ENCODE results near the gene PITPNC1. TPM values are rescaled to one million over a fixed set of nuclear protein-coding genes. Genes with fewer than 3 reads are reported as not detected.
"Not testable (repeated sequence)": the region's sequence is repeated elsewhere in the genome, so short reads cannot be mapped to it uniquely, and the experiment has no call there.

The PITPNC1 gene
- total RNA-seq, 1 experiment from 2014 or later: 35.5 TPM

GRCh38 chr17:67648032-67648905, 271.2 kb downstream of the PITPNC1 start:
- H3K27me3 ChIP-seq (replicated peaks; ENCODE audit: insufficient read depth, low read depth, low read length, poor library complexity): no peaks in the 10 kb centered on the region
- intact Hi-C loops (cut with micrococcal nuclease; ENCODE audit: unreplicated experiment): no loop called here
- H3K4me3 ChIP-seq (ENCODE audit: low read depth, low read length, poor library complexity, severe bottlenecking): no peak overlapping the region
- no peak overlapping the region for H3K27ac ChIP-seq (ENCODE audit: low read depth, low read length, poor library complexity, severe bottlenecking)
- no TSS peak for BruUV-seq (replicated peaks)
- no peak for TF ChIP-seq EZH2 (IDR thresholded peaks at IDR 0.05; ENCODE audit: borderline replicate concordance, low read depth, low read length, poor library complexity, severe bottlenecking)
- TF ChIP-seq CTCF (conservative IDR thresholded peaks at IDR 0.05; ENCODE audit: low read depth, low read length): no peak
- H3K4me1 ChIP-seq (ENCODE audit: insufficient read depth, low read length, poor library complexity, severe bottlenecking): no peaks in the 10 kb centered on the region
- no peak for DNase-seq (ENCODE audit: low spot score)
- H3K36me3 ChIP-seq (ENCODE audit: insufficient read depth, low read length, poor library complexity, severe bottlenecking): no peaks in the 10 kb centered on the region
- no peaks in the 10 kb centered on the region for H3K9me3 ChIP-seq (ENCODE audit: low read depth, low read length, poor library complexity, severe bottlenecking)
- CTCF ChIA-PET: interaction anchor here (0.6 kb wide), 1 partner anchor 41 kb away, joined by 3 read pairs; no protein-coding TSS in a partner anchor
- POLR2A ChIA-PET (ENCODE audit: low non-redundant PET): no interaction called here

- H3K27me3 ChIP-seq (replicated peaks; ENCODE audit: insufficient read depth, low read depth, low read length, poor library complexity); H3K27ac ChIP-seq (ENCODE audit: low read depth, low read length, poor library complexity, severe bottlenecking); H3K4me1 ChIP-seq (ENCODE audit: insufficient read depth, low read length, poor library complexity, severe bottlenecking); H3K36me3 ChIP-seq (ENCODE audit: insufficient read depth, low read length, poor library complexity, severe bottlenecking); CTCF ChIA-PET; H3K4me3 ChIP-seq (ENCODE audit: low read depth, low read length, poor library complexity, severe bottlenecking); BruUV-seq (replicated peaks); DNase-seq (ENCODE audit: low spot score); intact Hi-C loops (cut with micrococcal nuclease; ENCODE audit: unreplicated experiment); H3K9me3 ChIP-seq (ENCODE audit: low read depth, low read length, poor library complexity, severe bottlenecking): not testable (repeated sequence)
- POLR2A ChIA-PET (ENCODE audit: low non-redundant PET): interaction anchor here (0.5 kb wide), 1 partner anchor 37 kb away, joined by 5 read pairs; no protein-coding TSS in a partner anchor
These were observed 271.8 kb downstream of the PITPNC1 start for GRCh38 chr17:67648906-67649295.

- POLR2A ChIA-PET (ENCODE audit: low non-redundant PET): interaction anchor here (0.6 kb wide), 1 partner anchor 502 kb away, joined by 3 read pairs; no protein-coding TSS in a partner anchor
- Histone ChIP-seq H3K4me1 (ENCODE audit: insufficient read depth, low read length, poor library complexity, severe bottlenecking) (no peaks in the 10 kb centered on the region), H3K9me3 (ENCODE audit: low read depth, low read length, poor library complexity, severe bottlenecking) (no peaks in the 10 kb centered on the region), H3K36me3 (ENCODE audit: insufficient read depth, low read length, poor library complexity, severe bottlenecking) (no peaks in the 10 kb centered on the region), H3K4me3 (ENCODE audit: low read depth, low read length, poor library complexity, severe bottlenecking) (no peak overlapping the region), H3K27me3 (replicated peaks; ENCODE audit: insufficient read depth, low read depth, low read length, poor library complexity) (no peaks in the 10 kb centered on the region), H3K27ac (ENCODE audit: low read depth, low read length, poor library complexity, severe bottlenecking) (no peak overlapping the region)
- no peak for DNase-seq (ENCODE audit: low spot score)
- CTCF ChIA-PET: no interaction called here
- no TSS peak for BruUV-seq (replicated peaks)
- intact Hi-C loops (cut with micrococcal nuclease; ENCODE audit: unreplicated experiment): no loop called here
- no peak for TF ChIP-seq CTCF (conservative IDR thresholded peaks at IDR 0.05; ENCODE audit: low read depth, low read length)
- TF ChIP-seq EZH2 (IDR thresholded peaks at IDR 0.05; ENCODE audit: borderline replicate concordance, low read depth, low read length, poor library complexity, severe bottlenecking): no peak
These were observed 272.8 kb downstream of the PITPNC1 start for GRCh38 chr17:67649891-67650290.

- DNase-seq (ENCODE audit: low spot score); H3K4me3 ChIP-seq (ENCODE audit: low read depth, low read length, poor library complexity, severe bottlenecking); POLR2A ChIA-PET (ENCODE audit: low non-redundant PET); CTCF ChIA-PET; H3K9me3 ChIP-seq (ENCODE audit: low read depth, low read length, poor library complexity, severe bottlenecking); H3K27ac ChIP-seq (ENCODE audit: low read depth, low read length, poor library complexity, severe bottlenecking); H3K36me3 ChIP-seq (ENCODE audit: insufficient read depth, low read length, poor library complexity, severe bottlenecking); BruUV-seq (replicated peaks); H3K4me1 ChIP-seq (ENCODE audit: insufficient read depth, low read length, poor library complexity, severe bottlenecking); H3K27me3 ChIP-seq (replicated peaks; ENCODE audit: insufficient read depth, low read depth, low read length, poor library complexity); intact Hi-C loops (cut with micrococcal nuclease; ENCODE audit: unreplicated experiment): not testable (repeated sequence)
These were observed 274.1 kb downstream of the PITPNC1 start for GRCh38 chr17:67651218-67651579.

Measured in A673 (cell line).